MM.1S (cell line): ENCODE results near the gene CALR3.

ENCODE experiments used
- DNase-seq: peaks from one replicate; pipeline ENCODE4 v3.0.0-alpha.2; 2015
- H2AFZ ChIP-seq: fragments of 300-600 bp; sonication (generic); 2 replicates; pipeline ENCODE4 v1.6.0; 2016; ENCODE audit warnings: antibody characterized with exemption, low read length
- H3F3A ChIP-seq: fragments of 300-600 bp; sonication (generic); 2 replicates; pipeline ENCODE4 v1.6.1; 2016; ENCODE audit warnings: mild to moderate bottlenecking, antibody characterized with exemption, low read length, moderate library complexity, mixed read lengths; ENCODE audit not compliant: insufficient read depth
- H3K27ac ChIP-seq: fragments of 300-600 bp; sonication (generic); 2 replicates; pipeline ENCODE4 v1.5.1; 2016; ENCODE audit warnings: mild to moderate bottlenecking, low read length
- H3K27me3 ChIP-seq: fragments of 300-600 bp; sonication (generic); replicated peaks from 2 replicates; pipeline ENCODE4 v1.6.0; 2016; ENCODE audit warnings: low read length; ENCODE audit not compliant: insufficient read depth
- H3K36me3 ChIP-seq: fragments of 300-600 bp; sonication (generic); replicated peaks from 2 replicates; pipeline ENCODE4 v1.6.1; 2016; ENCODE audit warnings: mild to moderate bottlenecking, low read length, mixed read lengths; ENCODE audit not compliant: insufficient read depth
- H3K4me1 ChIP-seq: fragments of 300-600 bp; sonication (generic); 2 replicates; pipeline ENCODE4 v1.6.1; 2016; ENCODE audit warnings: low read length, mixed read lengths
- H3K4me2 ChIP-seq: fragments of 300-600 bp; sonication (generic); 2 replicates; pipeline ENCODE4 v1.6.0; 2016; ENCODE audit warnings: low read depth, low read length
- H3K4me3 ChIP-seq: fragments of 300-600 bp; sonication (generic); 2 replicates; pipeline ENCODE4 v1.5.1; 2016; ENCODE audit warnings: low read length, mixed read lengths
- H3K79me2 ChIP-seq: fragments of 300-600 bp; sonication (generic); 2 replicates; pipeline ENCODE4 v1.6.1; 2016; ENCODE audit warnings: mixed run types, low read length, mixed read lengths
- H3K9ac ChIP-seq: fragments of 300-600 bp; sonication (generic); 2 replicates; pipeline ENCODE4 v1.6.1; 2016; ENCODE audit warnings: low read length, mixed read lengths
- H3K9me2 ChIP-seq: fragments of 300-600 bp; sonication (generic); replicated peaks from 2 replicates; pipeline ENCODE4 v1.6.1; 2016; ENCODE audit warnings: mild to moderate bottlenecking, low read length, mixed read lengths; ENCODE audit not compliant: insufficient read depth
- H3K9me3 ChIP-seq: fragments of 300-600 bp; sonication (generic); replicated peaks from 2 replicates; pipeline ENCODE4 v1.6.1; 2016; ENCODE audit warnings: mild to moderate bottlenecking, low read length, mixed read lengths; ENCODE audit not compliant: insufficient read depth
- H4K20me1 ChIP-seq: fragments of 300-600 bp; sonication (generic); 2 replicates; pipeline ENCODE4 v1.6.1; 2016; ENCODE audit warnings: mild to moderate bottlenecking, low read length, moderate library complexity, mixed read lengths; ENCODE audit not compliant: insufficient read depth
- CTCF ChIP-seq: fragments of 300-600 bp; sonication (generic); IDR thresholded peaks from 2 replicates; pipeline ENCODE4 v1.5.1; 2016; ENCODE audit warnings: antibody characterized with exemption, low read length, mixed read lengths
- EZH2 ChIP-seq: fragments of 300-600 bp; sonication (generic); optimal IDR thresholded peaks from 2 replicates; pipeline ENCODE3; 2017; ENCODE audit warnings: low read depth, mild to moderate bottlenecking, antibody characterized with exemption, low read length, mixed read lengths
- EZH2phosphoT487 ChIP-seq: fragments of 300-600 bp; sonication (generic); IDR thresholded peaks from 2 replicates; pipeline ENCODE4 v1.6.1; 2018; ENCODE audit warnings: antibody characterized with exemption, low read length

CALR3 gene

GRCh38 chr19:16522559-16523377, 26.8 kb upstream of the CALR3 start:
- Histone ChIP-seq H3K4me2 (no peak overlapping the region), H3F3A (no peaks in the 10 kb centered on the region), H2AFZ (no peak overlapping the region), H3K27ac (no peak overlapping the region), H3K4me1 (no peaks in the 10 kb centered on the region), H3K79me2 (peaks cover 22% of the 10 kb centered on the region), H3K9ac (no peak overlapping the region), H3K36me3 (peaks cover 20% of the 10 kb centered on the region), H3K27me3 (no peaks in the 10 kb centered on the region), H3K9me2 (no peaks in the 10 kb centered on the region), H3K9me3 (no peaks in the 10 kb centered on the region), H3K4me3 (no peak overlapping the region), H4K20me1 (no peaks in the 10 kb centered on the region)
- TF ChIP-seq CTCF: no peak
- no peak for TF ChIP-seq EZH2
- TF ChIP-seq EZH2phosphoT487: no peak
- no peak for DNase-seq

- Histone ChIP-seq H3K4me2 (no peak overlapping the region), H3K4me1 (no peaks in the 10 kb centered on the region), H3F3A (no peaks in the 10 kb centered on the region), H3K9ac (no peak overlapping the region), H2AFZ (no peak overlapping the region), H3K27me3 (no peaks in the 10 kb centered on the region), H3K4me3 (no peak overlapping the region), H3K79me2 (peaks cover 15% of the 10 kb centered on the region; the same call in 1 of the 2 replicates), H3K36me3 (peaks cover 20% of the 10 kb centered on the region), H4K20me1 (no peaks in the 10 kb centered on the region), H3K9me3 (no peaks in the 10 kb centered on the region), H3K9me2 (no peaks in the 10 kb centered on the region), H3K27ac (no peak overlapping the region)
- no peak for TF ChIP-seq CTCF
- no peak for TF ChIP-seq EZH2
- no peak for TF ChIP-seq EZH2phosphoT487
- no peak for DNase-seq
Measured at GRCh38 chr19:16521715-16522289, 25.8 kb upstream of the CALR3 start.

GRCh38 chr19:16520986-16521624, 25.1 kb upstream of the CALR3 start:
- Histone ChIP-seq H2AFZ (no peak overlapping the region), H3K9me3 (no peaks in the 10 kb centered on the region), H3K27me3 (no peaks in the 10 kb centered on the region), H3K79me2 (peaks cover 11% of the 10 kb centered on the region; the same call in 1 of the 2 replicates), H3K9ac (no peak overlapping the region), H3K4me2 (no peak overlapping the region), H4K20me1 (no peaks in the 10 kb centered on the region), H3K36me3 (peaks cover 20% of the 10 kb centered on the region), H3K4me1 (no peaks in the 10 kb centered on the region), H3K9me2 (no peaks in the 10 kb centered on the region), H3K27ac (no peak overlapping the region), H3K4me3 (no peak overlapping the region), H3F3A (no peaks in the 10 kb centered on the region)
- TF ChIP-seq CTCF (no peak), EZH2 (no peak), EZH2phosphoT487 (no peak)
- no peak for DNase-seq
